Fibroblast of lung (primary cell): ENCODE measurements around the gene NEURL1B. TPM values are rescaled to one million over a fixed set of nuclear protein-coding genes. Genes with fewer than 3 reads are reported as not detected.

Experiments used
- DNase-seq, 2 donors: peaks; one replicate each; pipeline versions ENCODE4 v3.0.0 to v3.0.0-alpha.2; 2010; ENCODE audit warnings: low read depth in 2 of 2
- H2AFZ ChIP-seq: 2 replicates; pipeline ENCODE4 v1.5.1; 2012; ENCODE audit warnings: low read length, control low read depth, inconsistent platforms
- H3K27ac ChIP-seq: 2 replicates; pipeline ENCODE4 v1.5.1; 2011; ENCODE audit warnings: low read length, control low read depth; ENCODE audit not compliant: insufficient read depth
- H3K27me3 ChIP-seq: 2 replicates; pipeline ENCODE4 v1.5.1; 2011; ENCODE audit warnings: mild to moderate bottlenecking, low read length; ENCODE audit not compliant: control insufficient read depth, insufficient read depth
- H3K36me3 ChIP-seq: 2 replicates; pipeline ENCODE4 v1.5.1; 2011; ENCODE audit warnings: low read length; ENCODE audit not compliant: control insufficient read depth, insufficient read depth
- H3K4me1 ChIP-seq: 2 replicates; pipeline ENCODE4 v1.5.1; 2011; ENCODE audit warnings: low read length; ENCODE audit not compliant: control insufficient read depth, insufficient read depth; ENCODE audit errors: extremely low read depth
- H3K4me2 ChIP-seq: 2 replicates; pipeline ENCODE4 v1.5.1; 2011; ENCODE audit warnings: low read length, control low read depth; ENCODE audit not compliant: insufficient read depth; ENCODE audit errors: extremely low read depth
- H3K4me3 ChIP-seq, 4 experiments: fragments of 200-600 bp in 1 of 4; sonication (generic) in 1 of 4; replicated peaks in 1 of 4; 2 replicates each; pipeline ENCODE4 v1.5.1; 2011 to 2016; ENCODE audit warnings: low read length in 4 of 4, low read depth in 3 of 4, mild to moderate bottlenecking in 3 of 4, control low read depth in 2 of 4, inconsistent platforms in 1 of 4, mixed read lengths in 1 of 4; ENCODE audit not compliant: insufficient read depth in 1 of 4; ENCODE audit errors: control extremely low read depth in 1 of 4
- H3K79me2 ChIP-seq: 2 replicates; pipeline ENCODE4 v1.5.1; 2012; ENCODE audit warnings: mild to moderate bottlenecking, low read length, inconsistent platforms; ENCODE audit not compliant: control insufficient read depth, insufficient read depth
- H3K9ac ChIP-seq: 2 replicates; pipeline ENCODE4 v1.5.1; 2011; ENCODE audit warnings: mild to moderate bottlenecking, low read length, control low read depth; ENCODE audit not compliant: insufficient read depth
- H3K9me3 ChIP-seq: 2 replicates; pipeline ENCODE4 v1.5.1; 2012; ENCODE audit warnings: low read depth, low read length; ENCODE audit not compliant: control insufficient read depth, insufficient read depth
- H4K20me1 ChIP-seq: 2 replicates; pipeline ENCODE4 v1.5.1; 2011; ENCODE audit warnings: low read length; ENCODE audit not compliant: control insufficient read depth, insufficient read depth; ENCODE audit errors: extremely low read depth
- EZH2 ChIP-seq: IDR thresholded peaks from 2 replicates; pipeline ENCODE4 v1.5.1; 2012; ENCODE audit warnings: low read length, control low read depth, mild to moderate bottlenecking; ENCODE audit errors: missing control alignments
- polyA plus RNA-seq, 2 donors: library from polyadenylated mRNA; depleted of rRNA in 1 of 2; stranded (reverse) in 1 of 2; unstranded in 1 of 2; fragments of >200 nt; gene quantifications; 2 replicates each; pipeline ENCODE4 v1.2.1, GENCODE V29; 2011 to 2012; ENCODE audit warnings: missing spikeins in 1 of 2
- total RNA-seq: library from RNA; depleted of rRNA; stranded (reverse); fragments of >200 nt; gene quantifications from 2 replicates; pipeline ENCODE4 v1.2.1, GENCODE V29; 2014
- TF ChIP-seq, protein P1 (sequence below), 2 donors: IDR thresholded peaks in 1 of 2; conservative IDR thresholded peaks in 1 of 2; 1 replicate in 1 of 2; 2 replicates in 1 of 2; pipeline ENCODE4 v1.5.1; 2011 to 2012; ENCODE audit warnings: low read length in 2 of 2, control low read depth in 1 of 2, inconsistent platforms in 1 of 2, low read depth in 1 of 2, mild to moderate bottlenecking in 1 of 2

The NEURL1B gene
- total and polyA plus RNA-seq, 2 donors (not counting 1 experiment from before 2014, with no cell fraction given): 5.0 to 6.1 TPM

- no peak overlapping the region for H3K4me3 ChIP-seq
- peak overlapping the region; percentile 93 for H3K27ac ChIP-seq
- H3K9ac ChIP-seq: no peak overlapping the region
These were observed 19.9 kb downstream of the NEURL1B start for GRCh38 chr5:172660974-172661373.

DNA sequence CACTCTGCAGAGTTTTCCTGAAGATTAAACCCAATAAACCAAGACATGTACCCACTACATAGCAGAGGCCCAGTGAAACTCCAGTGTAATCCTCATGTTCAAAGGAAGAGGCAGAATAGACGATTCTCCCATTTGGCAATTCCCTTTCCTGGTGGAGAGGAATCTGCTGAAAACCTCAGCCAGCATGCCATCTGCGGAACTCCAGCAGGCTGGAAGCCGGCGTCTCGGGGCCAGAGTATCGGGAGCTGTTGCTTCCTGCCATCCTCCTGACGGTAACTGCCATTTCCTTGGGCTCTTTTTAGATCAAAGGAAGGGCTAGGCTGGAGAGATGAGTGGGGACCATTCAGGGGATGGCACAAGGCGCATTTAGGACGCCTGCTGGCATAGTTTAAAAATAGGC, 20.5 kb downstream of the NEURL1B start:
- Histone ChIP-seq H3K27me3 (no peaks in the 10 kb centered on the region), H3K79me2 (peaks cover 4% of the 10 kb centered on the region), H3K27ac (peak overlapping the region; percentile 93), H3K36me3 (no peaks in the 10 kb centered on the region), H3K9ac (no peak overlapping the region), H3K9me3 (no peaks in the 10 kb centered on the region), H2AFZ (no peak overlapping the region), H3K4me3 (no peak overlapping the region), H3K4me2 (no peak overlapping the region), H4K20me1 (no peaks in the 10 kb centered on the region), H3K4me1 (peaks cover 20% of the 10 kb centered on the region)
- no peak for TF ChIP-seq EZH2
- TF ChIP-seq, protein P1, sequence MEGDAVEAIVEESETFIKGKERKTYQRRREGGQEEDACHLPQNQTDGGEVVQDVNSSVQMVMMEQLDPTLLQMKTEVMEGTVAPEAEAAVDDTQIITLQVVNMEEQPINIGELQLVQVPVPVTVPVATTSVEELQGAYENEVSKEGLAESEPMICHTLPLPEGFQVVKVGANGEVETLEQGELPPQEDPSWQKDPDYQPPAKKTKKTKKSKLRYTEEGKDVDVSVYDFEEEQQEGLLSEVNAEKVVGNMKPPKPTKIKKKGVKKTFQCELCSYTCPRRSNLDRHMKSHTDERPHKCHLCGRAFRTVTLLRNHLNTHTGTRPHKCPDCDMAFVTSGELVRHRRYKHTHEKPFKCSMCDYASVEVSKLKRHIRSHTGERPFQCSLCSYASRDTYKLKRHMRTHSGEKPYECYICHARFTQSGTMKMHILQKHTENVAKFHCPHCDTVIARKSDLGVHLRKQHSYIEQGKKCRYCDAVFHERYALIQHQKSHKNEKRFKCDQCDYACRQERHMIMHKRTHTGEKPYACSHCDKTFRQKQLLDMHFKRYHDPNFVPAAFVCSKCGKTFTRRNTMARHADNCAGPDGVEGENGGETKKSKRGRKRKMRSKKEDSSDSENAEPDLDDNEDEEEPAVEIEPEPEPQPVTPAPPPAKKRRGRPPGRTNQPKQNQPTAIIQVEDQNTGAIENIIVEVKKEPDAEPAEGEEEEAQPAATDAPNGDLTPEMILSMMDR (conservative IDR thresholded peaks at IDR 0.05 in 1 of 2, IDR thresholded peaks at IDR 0.05 in 1 of 2; ENCODE audit: low read depth in 1 of 2, low read length in 2 of 2): no peak
- no peak for DNase-seq

More at GRCh38 chr5:172660974-172661373, 19.9 kb downstream of the NEURL1B start:
- peaks cover 4% of the 10 kb centered on the region for H3K79me2 ChIP-seq
- TF ChIP-seq, protein P1 (conservative IDR thresholded peaks at IDR 0.05 in 1 of 2, IDR thresholded peaks at IDR 0.05 in 1 of 2; ENCODE audit: low read depth in 1 of 2, low read length in 2 of 2): no peak
- no peak for TF ChIP-seq EZH2
- no peak overlapping the region for H2AFZ ChIP-seq
- H4K20me1 ChIP-seq: no peaks in the 10 kb centered on the region
- H3K9me3 ChIP-seq: no peaks in the 10 kb centered on the region
- peaks cover 20% of the 10 kb centered on the region for H3K4me1 ChIP-seq
- H3K27me3 ChIP-seq: no peaks in the 10 kb centered on the region
- H3K4me2 ChIP-seq: no peak overlapping the region
- DNase-seq: no peak
- H3K36me3 ChIP-seq: no peaks in the 10 kb centered on the region

- Histone ChIP-seq H3K27ac (no peak overlapping the region), H3K4me1 (peaks cover 20% of the 10 kb centered on the region), H3K36me3 (no peaks in the 10 kb centered on the region), H3K4me3 (no peak overlapping the region), H4K20me1 (no peaks in the 10 kb centered on the region), H3K9ac (no peak overlapping the region), H3K4me2 (no peak overlapping the region), H3K27me3 (no peaks in the 10 kb centered on the region), H3K9me3 (no peaks in the 10 kb centered on the region), H3K79me2 (no peaks in the 10 kb centered on the region), H2AFZ (no peak overlapping the region)
- DNase-seq: no peak
- TF ChIP-seq, protein P1 (conservative IDR thresholded peaks at IDR 0.05 in 1 of 2, IDR thresholded peaks at IDR 0.05 in 1 of 2; ENCODE audit: low read depth in 1 of 2, low read length in 2 of 2): no peak
- no peak for TF ChIP-seq EZH2
These were observed 21.5 kb downstream of the NEURL1B start for GRCh38 chr5:172662596-172662995.
